ENCODE measurements around the gene TOX2.

Gene TOX2

GRCh38 chr20:43994486-43995100 lies 79.9 kb downstream of the TOX2 start:
- no peak for DNase-seq (ENCODE audit: low spot score)
- FAIRE-seq, result no peak

- no peak for FAIRE-seq
- no peak for DNase-seq (ENCODE audit: low spot score)
These were observed 81.0 kb downstream of the TOX2 start for GRCh38 chr20:43995645-43996044.

- DNase-seq (ENCODE audit: low spot score) (no peak), FAIRE-seq (no peak)
These were observed 81.7 kb downstream of the TOX2 start for GRCh38 chr20:43996240-43996930.

- DNase-seq (ENCODE audit: low spot score) (no peak), FAIRE-seq (no peak)
These were observed 85.2 kb downstream of the TOX2 start for GRCh38 chr20:43999848-44000247.

GRCh38 chr20:44001667-44002596 lies 87.3 kb downstream of the TOX2 start:
- FAIRE-seq, result no peak
- DNase-seq (ENCODE audit: low spot score), result no peak

GRCh38 chr20:44002861-44003260 lies 88.2 kb downstream of the TOX2 start:
- FAIRE-seq, result no peak
- no peak for DNase-seq (ENCODE audit: low spot score)

- no peak for DNase-seq (ENCODE audit: low spot score)
- FAIRE-seq, result no peak
These were observed 89.0 kb downstream of the TOX2 start for GRCh38 chr20:44003609-44004008.

- DNase-seq (ENCODE audit: low spot score) (no peak), FAIRE-seq (no peak)
These were observed 89.8 kb downstream of the TOX2 start for GRCh38 chr20:44004306-44004915.

- FAIRE-seq (no peak), DNase-seq (ENCODE audit: low spot score) (no peak)
These were observed 91.0 kb downstream of the TOX2 start for GRCh38 chr20:44005661-44006060.

- FAIRE-seq, result no peak
- no peak for DNase-seq (ENCODE audit: low spot score)
These were observed 91.5 kb downstream of the TOX2 start for GRCh38 chr20:44006126-44006525.

- DNase-seq (ENCODE audit: low spot score) (no peak), FAIRE-seq (no peak)
These were observed 91.9 kb downstream of the TOX2 start for GRCh38 chr20:44006578-44006977.

GRCh38 chr20:44008806-44009678 lies 94.4 kb downstream of the TOX2 start:
- FAIRE-seq, result no peak
- DNase-seq (ENCODE audit: low spot score), result no peak

GRCh38 chr20:44009679-44009992 lies 95.0 kb downstream of the TOX2 start:
- DNase-seq (ENCODE audit: low spot score), result no peak
- no peak for FAIRE-seq

- DNase-seq (ENCODE audit: low spot score), result no peak
- no peak for FAIRE-seq
These were observed 95.6 kb downstream of the TOX2 start for GRCh38 chr20:44010162-44010704.

- no peak for FAIRE-seq
- DNase-seq (ENCODE audit: low spot score), result no peak
These were observed 96.7 kb downstream of the TOX2 start for GRCh38 chr20:44011251-44011940.

- DNase-seq (ENCODE audit: low spot score), result no peak
- FAIRE-seq, result no peak
These were observed 98.0 kb downstream of the TOX2 start for GRCh38 chr20:44012466-44013226.

GRCh38 chr20:44014807-44015732 lies 100.4 kb downstream of the TOX2 start:
- FAIRE-seq (no peak), DNase-seq (ENCODE audit: low spot score) (no peak)

- DNase-seq (ENCODE audit: low spot score), result no peak
- no peak for FAIRE-seq
These were observed 101.1 kb downstream of the TOX2 start for GRCh38 chr20:44015733-44016103.
